Skeletal muscle satellite cell (primary cell): ENCODE data around the gene SLC30A7.

Source experiments
- H3K27me3 ChIP-seq: 2 replicates; pipeline ENCODE4 v1.7.0; 2013; ENCODE audit warnings: low read length; ENCODE audit not compliant: control insufficient read depth, insufficient read depth
- H3K36me3 ChIP-seq: 2 replicates; pipeline ENCODE4 v1.7.0; 2013; ENCODE audit warnings: mild to moderate bottlenecking, control low read depth, low read length; ENCODE audit not compliant: insufficient read depth
- H3K4me1 ChIP-seq: 2 replicates; pipeline ENCODE4 v1.7.0; 2013; ENCODE audit warnings: low read length; ENCODE audit not compliant: control insufficient read depth, insufficient read depth
- H3K4me2 ChIP-seq: 2 replicates; pipeline ENCODE4 v1.7.0; 2013; ENCODE audit warnings: mild to moderate bottlenecking, low read length
- H3K4me3 ChIP-seq: 2 replicates; pipeline ENCODE4 v1.7.0; 2013; ENCODE audit warnings: low read length
- H3K9ac ChIP-seq: 2 replicates; pipeline ENCODE4 v1.7.0; 2013; ENCODE audit warnings: mild to moderate bottlenecking, low read depth, low read length, moderate library complexity
- H3K9me3 ChIP-seq: replicated peaks from 2 replicates; pipeline ENCODE4 v1.7.0; 2013; ENCODE audit warnings: mild to moderate bottlenecking, control low read depth, low read length

Gene SLC30A7

GRCh38 chr1:100989306-100990077 is 93.6 kb downstream of the SLC30A7 start:
- peaks cover 3% of the 10 kb centered on the region for H3K36me3 ChIP-seq

GRCh38 chr1:100995198-100995988 is 99.5 kb downstream of the SLC30A7 start:
- H3K36me3 ChIP-seq, result peaks cover 9% of the 10 kb centered on the region
- H3K9me3 ChIP-seq, result no peaks in the 10 kb centered on the region
- H3K27me3 ChIP-seq, result no peaks in the 10 kb centered on the region
- H3K4me2 ChIP-seq, result no peak overlapping the region
- H3K9ac ChIP-seq, result no peak overlapping the region
- H3K4me3 ChIP-seq, result no peak overlapping the region
- H3K4me1 ChIP-seq, result no peaks in the 10 kb centered on the region

More at GRCh38 chr1:100989306-100990077, 93.6 kb downstream of the SLC30A7 start:
- no peak overlapping the region for H3K4me2 ChIP-seq
- no peak overlapping the region for H3K9ac ChIP-seq
- no peaks in the 10 kb centered on the region for H3K27me3 ChIP-seq
- H3K4me3 ChIP-seq, result no peak overlapping the region
- H3K4me1 ChIP-seq, result peaks cover 12% of the 10 kb centered on the region
- H3K9me3 ChIP-seq, result no peaks in the 10 kb centered on the region

GRCh38 chr1:100998426-100998825 is 102.5 kb downstream of the SLC30A7 start:
- H3K4me2 ChIP-seq, result no peak overlapping the region
- H3K36me3 ChIP-seq, result peaks cover 18% of the 10 kb centered on the region
- no peak overlapping the region for H3K4me3 ChIP-seq
- H3K27me3 ChIP-seq, result no peaks in the 10 kb centered on the region
- no peaks in the 10 kb centered on the region for H3K4me1 ChIP-seq
- H3K9me3 ChIP-seq, result no peaks in the 10 kb centered on the region
- H3K9ac ChIP-seq, result no peak overlapping the region

GRCh38 chr1:101000131-101000873 is 104.4 kb downstream of the SLC30A7 start:
- H3K36me3 ChIP-seq, result peaks cover 18% of the 10 kb centered on the region
- no peak overlapping the region for H3K9ac ChIP-seq
- no peak overlapping the region for H3K4me2 ChIP-seq

GRCh38 chr1:101002551-101002950 is 106.7 kb downstream of the SLC30A7 start:
- Histone ChIP-seq H3K36me3 (peaks cover 18% of the 10 kb centered on the region), H3K9ac (no peak overlapping the region), H3K4me3 (no peak overlapping the region), H3K4me2 (no peak overlapping the region), H3K27me3 (no peaks in the 10 kb centered on the region), H3K4me1 (peaks cover 7% of the 10 kb centered on the region), H3K9me3 (no peaks in the 10 kb centered on the region)

More at GRCh38 chr1:101000131-101000873, 104.4 kb downstream of the SLC30A7 start:
- Histone ChIP-seq H3K9me3 (no peaks in the 10 kb centered on the region), H3K4me3 (no peak overlapping the region), H3K4me1 (peaks cover 7% of the 10 kb centered on the region), H3K27me3 (no peaks in the 10 kb centered on the region)

- Histone ChIP-seq H3K4me3 (no peak overlapping the region), H3K4me1 (peaks cover 7% of the 10 kb centered on the region), H3K36me3 (peaks cover 18% of the 10 kb centered on the region), H3K27me3 (no peaks in the 10 kb centered on the region), H3K9ac (no peak overlapping the region), H3K4me2 (no peak overlapping the region), H3K9me3 (no peaks in the 10 kb centered on the region)
These were observed 107.2 kb downstream of the SLC30A7 start for GRCh38 chr1:101003012-101003650.

- no peaks in the 10 kb centered on the region for H3K27me3 ChIP-seq
- H3K36me3 ChIP-seq, result peaks cover 14% of the 10 kb centered on the region
- no peak overlapping the region for H3K9ac ChIP-seq
- no peak overlapping the region for H3K4me2 ChIP-seq
- peaks cover 7% of the 10 kb centered on the region for H3K4me1 ChIP-seq
- H3K4me3 ChIP-seq, result no peak overlapping the region
- H3K9me3 ChIP-seq, result no peaks in the 10 kb centered on the region
These were observed 108.2 kb downstream of the SLC30A7 start for GRCh38 chr1:101004061-101004460.

- H3K9ac ChIP-seq, result no peak overlapping the region
- H3K36me3 ChIP-seq, result peaks cover 14% of the 10 kb centered on the region
- H3K4me1 ChIP-seq, result peaks cover 7% of the 10 kb centered on the region
- H3K27me3 ChIP-seq, result no peaks in the 10 kb centered on the region
- H3K9me3 ChIP-seq, result no peaks in the 10 kb centered on the region
- H3K4me2 ChIP-seq, result no peak overlapping the region
- H3K4me3 ChIP-seq, result no peak overlapping the region
These were observed 108.8 kb downstream of the SLC30A7 start for GRCh38 chr1:101004670-101005069.

- Histone ChIP-seq H3K4me1 (peaks cover 7% of the 10 kb centered on the region), H3K4me3 (no peak overlapping the region), H3K27me3 (no peaks in the 10 kb centered on the region), H3K4me2 (no peak overlapping the region), H3K9ac (no peak overlapping the region), H3K9me3 (no peaks in the 10 kb centered on the region), H3K36me3 (peaks cover 11% of the 10 kb centered on the region)
These were observed 109.3 kb downstream of the SLC30A7 start for GRCh38 chr1:101005183-101005582.

- H3K9ac ChIP-seq, result no peak overlapping the region
- H3K4me2 ChIP-seq, result no peak overlapping the region
- H3K4me3 ChIP-seq, result no peak overlapping the region
These were observed 110.0 kb downstream of the SLC30A7 start for GRCh38 chr1:101005871-101006270.

GRCh38 chr1:101006553-101006952 is 110.7 kb downstream of the SLC30A7 start:
- Histone ChIP-seq H3K4me3 (no peak overlapping the region), H3K36me3 (peaks cover 3% of the 10 kb centered on the region), H3K9ac (no peak overlapping the region), H3K27me3 (no peaks in the 10 kb centered on the region), H3K4me1 (peaks cover 7% of the 10 kb centered on the region), H3K9me3 (no peaks in the 10 kb centered on the region), H3K4me2 (no peak overlapping the region)

More at GRCh38 chr1:101005871-101006270, 110.0 kb downstream of the SLC30A7 start:
- Histone ChIP-seq H3K27me3 (no peaks in the 10 kb centered on the region), H3K36me3 (peaks cover 6% of the 10 kb centered on the region), H3K9me3 (no peaks in the 10 kb centered on the region), H3K4me1 (peaks cover 7% of the 10 kb centered on the region)
